ENCODE measurements around the gene ENO2.

- TF ChIP-seq CTCF (IDR thresholded peaks at IDR 0.05) (no peak), POLR2A (IDR thresholded peaks at IDR 0.05) (no peak), EP300 (IDR thresholded peaks at IDR 0.05) (no peak)
These were observed 2.2 kb downstream of the ENO2 start for GRCh38 chr12:6916426-6917200.
